Measurements from ENCODE around the gene FBXL19. TPM values are rescaled to one million over a fixed set of nuclear protein-coding genes. Genes with fewer than 3 reads are reported as not detected.
"Not testable (repeated sequence)": the region's sequence is repeated elsewhere in the genome, so short reads cannot be mapped to it uniquely, and the experiment has no call there.

Gene FBXL19
- polyA plus RNA-seq, 6 donors from 2014 or later, result 0.21 to 0.48 (median 0.27) TPM; not detected in 2

GRCh38 chr16:30928390-30928789 is 5.0 kb downstream of the FBXL19 start:
- peaks cover 0 to 7% of the 10 kb centered on the region in 2 donors for H3K36me3 Mint-ChIP-seq
- peaks cover 16 to 24% (median 18%) of the 10 kb centered on the region in 3 donors for H3K4me1 Mint-ChIP-seq
- H3K4me3 Mint-ChIP-seq, result peak overlapping the region in 1 of 8 donors; percentile 47
- H3K9me3 Mint-ChIP-seq, result no peaks in the 10 kb centered on the region
- no peak overlapping the region for H3K27ac Mint-ChIP-seq
- ATAC-seq (ENCODE audit: low read depth in 2 of 2) (no peak), DNase-seq (no peak)
- H3K27me3 Mint-ChIP-seq, result no peaks in the 10 kb centered on the region

- Mint-ChIP-seq H3K4me1 (peaks cover 16 to 24% (median 18%) of the 10 kb centered on the region in 3 donors), H3K36me3 (peaks cover 0 to 7% of the 10 kb centered on the region in 2 donors), H3K4me3 (peak overlapping the region in 1 of 8 donors; percentile 47), H3K27ac (no peak overlapping the region), H3K9me3 (no peaks in the 10 kb centered on the region), H3K27me3 (no peaks in the 10 kb centered on the region)
- ATAC-seq (ENCODE audit: low read depth in 2 of 2), result no peak
- DNase-seq, result no peak
These were observed 5.8 kb downstream of the FBXL19 start for GRCh38 chr16:30929167-30929566.

GRCh38 chr16:30930160-30930571 is 6.8 kb downstream of the FBXL19 start:
- Mint-ChIP-seq H3K4me1 (peaks cover 7 to 20% (median 14%) of the 10 kb centered on the region in 3 donors), H3K36me3 (peaks cover 0 to 7% of the 10 kb centered on the region in 2 donors), H3K9me3 (no peaks in the 10 kb centered on the region), H3K27me3 (no peaks in the 10 kb centered on the region), H3K27ac (no peak overlapping the region), H3K4me3 (no peak overlapping the region)
- ATAC-seq (ENCODE audit: low read depth in 2 of 2) (no peak), DNase-seq (no peak)

GRCh38 chr16:30931068-30931650 is 7.8 kb downstream of the FBXL19 start:
- DNase-seq, result no peak
- Mint-ChIP-seq H3K9me3 (no peaks in the 10 kb centered on the region), H3K36me3 (peaks cover 0 to 7% of the 10 kb centered on the region in 2 donors), H3K27ac (peak overlapping the region in 1 of 6 donors; percentile 79), H3K4me3 (no peak overlapping the region), H3K4me1 (peaks cover 2 to 19% (median 13%) of the 10 kb centered on the region in 3 donors), H3K27me3 (no peaks in the 10 kb centered on the region)
- no peak for ATAC-seq (ENCODE audit: low read depth in 2 of 2)

GRCh38 chr16:30934827-30935557 is 11.6 kb downstream of the FBXL19 start:
- peaks cover 0 to 7% of the 10 kb centered on the region in 2 donors for H3K36me3 Mint-ChIP-seq

GRCh38 chr16:30937692-30938091 is 14.3 kb downstream of the FBXL19 start:
- Mint-ChIP-seq H3K4me1 (peaks cover 26 to 29% (median 29%) of the 10 kb centered on the region in 3 donors), H3K36me3 (peaks cover 0 to 2% of the 10 kb centered on the region in 2 donors), H3K27ac (peak overlapping the region in 5 of 6 donors; percentile 1 to 96 (median 56))

More at GRCh38 chr16:30934827-30935557, 11.6 kb downstream of the FBXL19 start:
- peak overlapping the region in 4 of 6 donors; percentile 2 to 76 (median 27) for H3K27ac Mint-ChIP-seq
- ATAC-seq (ENCODE audit: low read depth in 2 of 2), result no peak
- H3K9me3 Mint-ChIP-seq, result no peaks in the 10 kb centered on the region
- H3K4me1 Mint-ChIP-seq, result peaks cover 12 to 24% (median 20%) of the 10 kb centered on the region in 3 donors
- no peaks in the 10 kb centered on the region for H3K27me3 Mint-ChIP-seq
- no peak for DNase-seq
- peak overlapping the region in 2 of 8 donors; percentile 16 to 76 for H3K4me3 Mint-ChIP-seq

GRCh38 chr16:30939571-30939970 is 16.2 kb downstream of the FBXL19 start:
- not testable (repeated sequence) for H3K9me3 Mint-ChIP-seq

More at GRCh38 chr16:30937692-30938091, 14.3 kb downstream of the FBXL19 start:
- DNase-seq (no peak), ATAC-seq (ENCODE audit: low read depth in 2 of 2) (no peak)
- Mint-ChIP-seq H3K27me3 (no peaks in the 10 kb centered on the region), H3K4me3 (no peak overlapping the region), H3K9me3 (no peaks in the 10 kb centered on the region)

GRCh38 chr16:30941600-30942425 is 18.4 kb downstream of the FBXL19 start:
- Mint-ChIP-seq H3K4me1 (peaks cover 21 to 33% (median 25%) of the 10 kb centered on the region in 3 donors), H3K4me3 (peak overlapping the region in 5 of 8 donors; percentile 29 to 63 (median 38))
- ATAC-seq (ENCODE audit: low read depth in 2 of 2), result peak; percentile 93 to 96

More at GRCh38 chr16:30939571-30939970, 16.2 kb downstream of the FBXL19 start:
- not testable (repeated sequence) for H3K27me3 Mint-ChIP-seq; DNase-seq; ATAC-seq (ENCODE audit: low read depth in 2 of 2); H3K4me3 Mint-ChIP-seq; H3K36me3 Mint-ChIP-seq
- peak overlapping the region in 1 of 6 donors; percentile 53 for H3K27ac Mint-ChIP-seq
- peaks cover 28 to 30% (median 30%) of the 10 kb centered on the region in 3 donors for H3K4me1 Mint-ChIP-seq

GRCh38 chr16:30942426-30942806 is 19.0 kb downstream of the FBXL19 start:
- peak overlapping the region in 3 of 8 donors; percentile 19 to 47 (median 37) for H3K4me3 Mint-ChIP-seq
- H3K27ac Mint-ChIP-seq, result no peak overlapping the region
- H3K36me3 Mint-ChIP-seq, result peaks cover 0 to 10% of the 10 kb centered on the region in 2 donors
- ATAC-seq (ENCODE audit: low read depth in 2 of 2) (no peak), DNase-seq (no peak)
- no peaks in the 10 kb centered on the region for H3K27me3 Mint-ChIP-seq
- peaks cover 17 to 28% (median 21%) of the 10 kb centered on the region in 3 donors for H3K4me1 Mint-ChIP-seq
- H3K9me3 Mint-ChIP-seq, result no peaks in the 10 kb centered on the region

More at GRCh38 chr16:30941600-30942425, 18.4 kb downstream of the FBXL19 start:
- no peaks in the 10 kb centered on the region for H3K27me3 Mint-ChIP-seq
- H3K27ac Mint-ChIP-seq, result peak overlapping the region in 2 of 6 donors; percentile 56 to 78
- peak; percentile 64 for DNase-seq
- H3K9me3 Mint-ChIP-seq, result no peaks in the 10 kb centered on the region
- peaks cover 0 to 10% of the 10 kb centered on the region in 2 donors for H3K36me3 Mint-ChIP-seq

- Mint-ChIP-seq H3K9me3 (no peaks in the 10 kb centered on the region), H3K36me3 (peaks cover 0 to 10% of the 10 kb centered on the region in 2 donors), H3K4me3 (no peak overlapping the region), H3K4me1 (peaks cover 12 to 25% (median 18%) of the 10 kb centered on the region in 3 donors), H3K27ac (peak overlapping the region in 1 of 6 donors; percentile 54), H3K27me3 (no peaks in the 10 kb centered on the region)
- ATAC-seq (ENCODE audit: low read depth in 2 of 2) (no peak), DNase-seq (no peak)
These were observed 21.0 kb downstream of the FBXL19 start for GRCh38 chr16:30944352-30944751.

- peak overlapping the region in 7 of 8 donors; percentile 28 to 70 (median 51) for H3K4me3 Mint-ChIP-seq
- DNase-seq (no peak), ATAC-seq (ENCODE audit: low read depth in 2 of 2) (no peak)
- H3K27me3 Mint-ChIP-seq, result no peaks in the 10 kb centered on the region
- H3K4me1 Mint-ChIP-seq, result peaks cover 27 to 40% (median 28%) of the 10 kb centered on the region in 3 donors
- H3K27ac Mint-ChIP-seq, result peak overlapping the region in 3 of 6 donors; percentile 47 to 71 (median 51)
- peaks cover 0 to 10% of the 10 kb centered on the region in 2 donors for H3K36me3 Mint-ChIP-seq
- H3K9me3 Mint-ChIP-seq, result no peaks in the 10 kb centered on the region
These were observed 23.5 kb downstream of the FBXL19 start for GRCh38 chr16:30946671-30947540.

- DNase-seq (no peak), ATAC-seq (ENCODE audit: low read depth in 2 of 2) (no peak)
- Mint-ChIP-seq H3K36me3 (peaks cover 0 to 10% of the 10 kb centered on the region in 2 donors), H3K27me3 (no peaks in the 10 kb centered on the region), H3K27ac (peak overlapping the region in 1 of 6 donors; percentile 71), H3K4me3 (peak overlapping the region in 2 of 8 donors; percentile 31 to 43), H3K4me1 (peaks cover 24 to 34% (median 25%) of the 10 kb centered on the region in 3 donors), H3K9me3 (no peaks in the 10 kb centered on the region)
These were observed 24.1 kb downstream of the FBXL19 start for GRCh38 chr16:30947541-30947858.
